22Rv1 (cell line): ENCODE data around the gene SLC35F3.

Experiments
- H3K27ac ChIP-seq: fragments of 450-650 bp; 2 replicates; pipeline ENCODE4 v1.5.1; 2017
- CTCF ChIP-seq: fragments of 450-650 bp; IDR thresholded peaks from 2 replicates; pipeline ENCODE4 v1.5.1; 2017; ENCODE audit warnings: mild to moderate bottlenecking
- ZFX ChIP-seq: fragments of 450-650 bp; IDR thresholded peaks from 2 replicates; pipeline ENCODE4 v1.6.1; 2017; ENCODE audit warnings: antibody characterized with exemption, borderline replicate concordance

The SLC35F3 gene

GRCh38 chr1:233897325-233898162 lies 6.9 kb upstream of the SLC35F3 start:
- no peak for TF ChIP-seq CTCF
- TF ChIP-seq ZFX: no peak
- H3K27ac ChIP-seq: no peak overlapping the region

- TF ChIP-seq CTCF: no peak
- TF ChIP-seq ZFX: no peak
- no peak overlapping the region for H3K27ac ChIP-seq
These were observed 3.0 kb upstream of the SLC35F3 start for GRCh38 chr1:233901495-233901894.

- TF ChIP-seq CTCF (no peak), ZFX (no peak)
- no peak overlapping the region for H3K27ac ChIP-seq
These were observed 1.1 kb downstream of the SLC35F3 start for GRCh38 chr1:233905416-233906051.

GRCh38 chr1:233907151-233907550 lies 2.7 kb downstream of the SLC35F3 start:
- no peak for TF ChIP-seq CTCF
- no peak for TF ChIP-seq ZFX

GRCh38 chr1:233908092-233908491 lies 3.6 kb downstream of the SLC35F3 start:
- H3K27ac ChIP-seq: no peak overlapping the region
- TF ChIP-seq ZFX (no peak), CTCF (no peak)

More at GRCh38 chr1:233907151-233907550, 2.7 kb downstream of the SLC35F3 start:
- H3K27ac ChIP-seq: no peak overlapping the region

GRCh38 chr1:233909195-233909594 lies 4.7 kb downstream of the SLC35F3 start:
- H3K27ac ChIP-seq: no peak overlapping the region
- TF ChIP-seq CTCF (no peak), ZFX (no peak)

- H3K27ac ChIP-seq: no peak overlapping the region
- TF ChIP-seq ZFX (no peak), CTCF (no peak)
These were observed 8.0 kb downstream of the SLC35F3 start for GRCh38 chr1:233912447-233912846.
